Activated CD4-positive, alpha-beta memory T cell treated with anti-CD3 and anti-CD28 coated beads for 36 hours (primary cell): ENCODE measurements around the gene IGFBP4. TPM values are rescaled to one million over a fixed set of nuclear protein-coding genes. Genes with fewer than 3 reads are reported as not detected.

Experiments
- CTCF ChIA-PET: fragments of 350-600 bp; sonication (Branson Sonifier 250); formaldehyde crosslinking; loops from one replicate; lab custom pipeline; 2021; ENCODE audit warnings: antibody characterized with exemption, inconsistent platforms; lab: Charles Lee
- POLR2A ChIA-PET: fragments of 350-600 bp; sonication (Branson Sonifier 250); formaldehyde crosslinking; loops from one replicate; lab custom pipeline; 2021; ENCODE audit warnings: antibody characterized with exemption; lab: Charles Lee
- DNase-seq: peaks from one replicate; pipeline ENCODE4 v3.0.0-alpha.2; 2020
- H3K27ac Mint-ChIP-seq: one replicate; pipeline ENCODE4 v1.8.0; 2021; ENCODE audit warnings: mixed read lengths
- H3K27me3 Mint-ChIP-seq: one replicate; pipeline ENCODE4 v1.8.0; 2021; ENCODE audit warnings: mixed read lengths
- H3K36me3 Mint-ChIP-seq: one replicate; pipeline ENCODE4 v1.8.0; 2021; ENCODE audit warnings: mixed read lengths
- H3K4me1 Mint-ChIP-seq: one replicate; pipeline ENCODE4 v1.8.0; 2021; ENCODE audit warnings: low read depth, mixed read lengths
- H3K4me3 Mint-ChIP-seq: one replicate; pipeline ENCODE4 v1.8.0; 2021; ENCODE audit warnings: mild to moderate bottlenecking, mixed read lengths
- H3K9me3 Mint-ChIP-seq: one replicate; pipeline ENCODE4 v1.8.0; 2021; ENCODE audit warnings: mixed read lengths
- intact Hi-C: fragments of 100-400 bp; cut with micrococcal nuclease; formaldehyde crosslinking; loops from one replicate; pipeline ENCODE4 v1.15.1; 2023
- total RNA-seq, 2 experiments: library from RNA; stranded (reverse); gene quantifications; one replicate each; pipeline ENCODE4 v1.2.3, GENCODE V29; 2021

Gene IGFBP4
- total RNA-seq, 2 experiments from 2014 or later, result 14.6 to 15.5 TPM

- Mint-ChIP-seq H3K4me1 (no peaks in the 10 kb centered on the region), H3K9me3 (no peaks in the 10 kb centered on the region), H3K27me3 (no peaks in the 10 kb centered on the region), H3K4me3 (no peak overlapping the region), H3K27ac (no peak overlapping the region), H3K36me3 (no peaks in the 10 kb centered on the region)
- CTCF ChIA-PET, result interaction anchor here (3.5 kb wide), 1 partner anchor 10 kb away, joined by 16 read pairs; no protein-coding TSS in a partner anchor
- no peak for DNase-seq
- POLR2A ChIA-PET, result no interaction called here
- intact Hi-C loops, result no loop called here
Observed at GRCh38 chr17:40466298-40466971, 23.2 kb downstream of the IGFBP4 start.

GRCh38 chr17:40467281-40467867, 24.1 kb downstream of the IGFBP4 start:
- no peaks in the 10 kb centered on the region for H3K36me3 Mint-ChIP-seq
- H3K4me3 Mint-ChIP-seq, result no peak overlapping the region
- no peak for DNase-seq
- CTCF ChIA-PET, result interaction anchor here (3.5 kb wide), 1 partner anchor 9 kb away, joined by 16 read pairs; no protein-coding TSS in a partner anchor
- no peak overlapping the region for H3K27ac Mint-ChIP-seq
- intact Hi-C loops, result no loop called here
- H3K9me3 Mint-ChIP-seq, result no peaks in the 10 kb centered on the region
- no peaks in the 10 kb centered on the region for H3K4me1 Mint-ChIP-seq
- no peaks in the 10 kb centered on the region for H3K27me3 Mint-ChIP-seq
- POLR2A ChIA-PET, result no interaction called here

- no peak for DNase-seq
- Mint-ChIP-seq H3K4me1 (no peaks in the 10 kb centered on the region), H3K4me3 (no peak overlapping the region), H3K27ac (no peak overlapping the region), H3K9me3 (no peaks in the 10 kb centered on the region), H3K36me3 (no peaks in the 10 kb centered on the region), H3K27me3 (no peaks in the 10 kb centered on the region)
- POLR2A ChIA-PET, result interaction anchor here (0.7 kb wide), 1 partner anchor 504 kb away, joined by 3 read pairs; no protein-coding TSS in a partner anchor
- CTCF ChIA-PET, result interaction anchor here (0.8 kb wide), 1 partner anchor 52 kb away, joined by 4 read pairs; no protein-coding TSS in a partner anchor
- intact Hi-C loops, result no loop called here
Observed at GRCh38 chr17:40468560-40468959, 25.3 kb downstream of the IGFBP4 start.

- no peak for DNase-seq
- no peaks in the 10 kb centered on the region for H3K27me3 Mint-ChIP-seq
- H3K27ac Mint-ChIP-seq, result no peak overlapping the region
- CTCF ChIA-PET, result no interaction called here
- POLR2A ChIA-PET, result no interaction called here
- H3K9me3 Mint-ChIP-seq, result no peaks in the 10 kb centered on the region
- intact Hi-C loops, result no loop called here
- H3K4me3 Mint-ChIP-seq, result no peak overlapping the region
- H3K4me1 Mint-ChIP-seq, result no peaks in the 10 kb centered on the region
- H3K36me3 Mint-ChIP-seq, result no peaks in the 10 kb centered on the region
Observed at GRCh38 chr17:40469805-40470675, 26.8 kb downstream of the IGFBP4 start.

GRCh38 chr17:40470932-40471828, 27.9 kb downstream of the IGFBP4 start:
- Mint-ChIP-seq H3K4me3 (no peak overlapping the region), H3K27me3 (no peaks in the 10 kb centered on the region), H3K27ac (no peak overlapping the region), H3K36me3 (no peaks in the 10 kb centered on the region), H3K9me3 (no peaks in the 10 kb centered on the region), H3K4me1 (peaks cover 1% of the 10 kb centered on the region)
- no peak for DNase-seq
- ChIA-PET CTCF (interaction anchor here (0.7 kb wide), 1 partner anchor 109 kb away, joined by 3 read pairs; no protein-coding TSS in a partner anchor), POLR2A (no interaction called here)
- intact Hi-C loops, result no loop called here

GRCh38 chr17:40471846-40472732, 28.8 kb downstream of the IGFBP4 start:
- POLR2A ChIA-PET, result interaction anchor here (0.8 kb wide), 1 partner anchor 8 kb away, joined by 4 read pairs; no protein-coding TSS in a partner anchor
- intact Hi-C loops, result no loop called here
- CTCF ChIA-PET, result no interaction called here
- DNase-seq, result no peak
- Mint-ChIP-seq H3K4me1 (peaks cover 2% of the 10 kb centered on the region), H3K4me3 (no peak overlapping the region), H3K27ac (no peak overlapping the region), H3K27me3 (no peaks in the 10 kb centered on the region), H3K9me3 (no peaks in the 10 kb centered on the region), H3K36me3 (no peaks in the 10 kb centered on the region)

GRCh38 chr17:40472733-40473452, 29.6 kb downstream of the IGFBP4 start:
- ChIA-PET POLR2A (interaction anchor here (0.8 kb wide), 1 partner anchor 8 kb away, joined by 4 read pairs; no protein-coding TSS in a partner anchor), CTCF (interaction anchor here (5.5 kb wide), 1 partner anchor 61 kb away, joined by 93 read pairs; no protein-coding TSS in a partner anchor)
- Mint-ChIP-seq H3K36me3 (peaks cover 4% of the 10 kb centered on the region), H3K27ac (no peak overlapping the region), H3K4me3 (no peak overlapping the region), H3K9me3 (no peaks in the 10 kb centered on the region), H3K4me1 (peaks cover 4% of the 10 kb centered on the region), H3K27me3 (no peaks in the 10 kb centered on the region)
- intact Hi-C loops, result no loop called here
- DNase-seq, result no peak

GRCh38 chr17:40473573-40474365, 30.5 kb downstream of the IGFBP4 start:
- DNase-seq, result no peak
- no peak overlapping the region for H3K27ac Mint-ChIP-seq
- no peaks in the 10 kb centered on the region for H3K27me3 Mint-ChIP-seq
- CTCF ChIA-PET, result interaction anchor here (2.8 to 5.5 kb wide), 2 partner anchors 60 to 87 kb away, joined by 17 to 93 read pairs; no protein-coding TSS in a partner anchor
- POLR2A ChIA-PET, result no interaction called here
- peaks cover 6% of the 10 kb centered on the region for H3K36me3 Mint-ChIP-seq
- peaks cover 11% of the 10 kb centered on the region for H3K4me1 Mint-ChIP-seq
- no peaks in the 10 kb centered on the region for H3K9me3 Mint-ChIP-seq
- intact Hi-C loops, result no loop called here
- H3K4me3 Mint-ChIP-seq, result no peak overlapping the region

GRCh38 chr17:40474419-40475002, 31.3 kb downstream of the IGFBP4 start:
- Mint-ChIP-seq H3K4me1 (peaks cover 19% of the 10 kb centered on the region), H3K9me3 (no peaks in the 10 kb centered on the region), H3K4me3 (no peak overlapping the region), H3K27ac (peak overlapping the region; percentile 24), H3K36me3 (peaks cover 8% of the 10 kb centered on the region), H3K27me3 (no peaks in the 10 kb centered on the region)
- no peak for DNase-seq
- ChIA-PET CTCF (interaction anchor here (2.5 to 5.5 kb wide), 3 partner anchors 19 to 86 kb away, joined by 17 to 93 read pairs (median 24); no protein-coding TSS in a partner anchor), POLR2A (no interaction called here)
- intact Hi-C loops, result no loop called here
